ENCODE measurements around the gene OTOGL. TPM values are rescaled to one million over a fixed set of nuclear protein-coding genes. Genes with fewer than 3 reads are reported as not detected.

Gene OTOGL
- total and polyA plus RNA-seq, 2 donors from 2014 or later: 0.47 to 0.80 TPM

DNA sequence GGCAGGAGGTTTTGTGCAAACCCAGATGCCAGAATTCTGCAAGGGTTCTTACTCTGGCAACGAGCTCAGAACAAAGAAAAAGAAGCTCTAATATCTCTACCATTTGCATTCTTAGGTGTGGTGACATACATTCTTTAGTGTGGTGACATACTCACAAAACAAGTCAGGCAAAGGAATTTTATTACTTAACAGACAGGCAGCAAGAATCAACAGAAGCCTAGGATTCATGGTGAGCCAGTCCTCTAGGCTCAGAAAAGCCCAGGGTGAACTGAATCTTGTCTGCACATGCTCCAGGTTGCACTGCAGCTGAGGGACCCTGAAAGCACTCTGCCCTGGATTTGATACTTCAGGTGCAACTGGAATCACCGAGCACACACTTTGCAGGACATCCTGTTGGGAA is 222.3 kb downstream of the OTOGL start:
- no peak overlapping the region for H3K27ac ChIP-seq (ENCODE audit: low read depth in 2 of 2, low read length in 2 of 2)
- H3K9ac ChIP-seq (ENCODE audit: low read length in 3 of 3): no peak overlapping the region
- peaks cover 0 to 3% (median 0%) of the 10 kb centered on the region in 3 donors for H3K36me3 ChIP-seq (ENCODE audit: control insufficient read depth in 2 of 3, insufficient read depth in 3 of 3, low read length in 3 of 3)
- no peaks in the 10 kb centered on the region for H3K9me3 ChIP-seq (ENCODE audit: control insufficient read depth in 2 of 3, insufficient read depth in 1 of 3, low read length in 3 of 3)
- DNase-seq: no peak
- TF ChIP-seq, protein P1, sequence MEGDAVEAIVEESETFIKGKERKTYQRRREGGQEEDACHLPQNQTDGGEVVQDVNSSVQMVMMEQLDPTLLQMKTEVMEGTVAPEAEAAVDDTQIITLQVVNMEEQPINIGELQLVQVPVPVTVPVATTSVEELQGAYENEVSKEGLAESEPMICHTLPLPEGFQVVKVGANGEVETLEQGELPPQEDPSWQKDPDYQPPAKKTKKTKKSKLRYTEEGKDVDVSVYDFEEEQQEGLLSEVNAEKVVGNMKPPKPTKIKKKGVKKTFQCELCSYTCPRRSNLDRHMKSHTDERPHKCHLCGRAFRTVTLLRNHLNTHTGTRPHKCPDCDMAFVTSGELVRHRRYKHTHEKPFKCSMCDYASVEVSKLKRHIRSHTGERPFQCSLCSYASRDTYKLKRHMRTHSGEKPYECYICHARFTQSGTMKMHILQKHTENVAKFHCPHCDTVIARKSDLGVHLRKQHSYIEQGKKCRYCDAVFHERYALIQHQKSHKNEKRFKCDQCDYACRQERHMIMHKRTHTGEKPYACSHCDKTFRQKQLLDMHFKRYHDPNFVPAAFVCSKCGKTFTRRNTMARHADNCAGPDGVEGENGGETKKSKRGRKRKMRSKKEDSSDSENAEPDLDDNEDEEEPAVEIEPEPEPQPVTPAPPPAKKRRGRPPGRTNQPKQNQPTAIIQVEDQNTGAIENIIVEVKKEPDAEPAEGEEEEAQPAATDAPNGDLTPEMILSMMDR (IDR thresholded peaks at IDR 0.05; ENCODE audit: borderline replicate concordance, extremely low read depth, insufficient read depth): no peak
- intact Hi-C loops (cut with DNase I): no loop called here
- H3K4me3 ChIP-seq (ENCODE audit: low read length in 3 of 3): no peak overlapping the region
- FAIRE-seq: no peak
- H3K4me1 ChIP-seq (ENCODE audit: control insufficient read depth in 2 of 3, insufficient read depth in 2 of 3, low read depth in 1 of 3, low read length in 3 of 3): no peaks in the 10 kb centered on the region
- H3K27me3 ChIP-seq (ENCODE audit: control insufficient read depth, insufficient read depth, low read length): no peaks in the 10 kb centered on the region

DNA sequence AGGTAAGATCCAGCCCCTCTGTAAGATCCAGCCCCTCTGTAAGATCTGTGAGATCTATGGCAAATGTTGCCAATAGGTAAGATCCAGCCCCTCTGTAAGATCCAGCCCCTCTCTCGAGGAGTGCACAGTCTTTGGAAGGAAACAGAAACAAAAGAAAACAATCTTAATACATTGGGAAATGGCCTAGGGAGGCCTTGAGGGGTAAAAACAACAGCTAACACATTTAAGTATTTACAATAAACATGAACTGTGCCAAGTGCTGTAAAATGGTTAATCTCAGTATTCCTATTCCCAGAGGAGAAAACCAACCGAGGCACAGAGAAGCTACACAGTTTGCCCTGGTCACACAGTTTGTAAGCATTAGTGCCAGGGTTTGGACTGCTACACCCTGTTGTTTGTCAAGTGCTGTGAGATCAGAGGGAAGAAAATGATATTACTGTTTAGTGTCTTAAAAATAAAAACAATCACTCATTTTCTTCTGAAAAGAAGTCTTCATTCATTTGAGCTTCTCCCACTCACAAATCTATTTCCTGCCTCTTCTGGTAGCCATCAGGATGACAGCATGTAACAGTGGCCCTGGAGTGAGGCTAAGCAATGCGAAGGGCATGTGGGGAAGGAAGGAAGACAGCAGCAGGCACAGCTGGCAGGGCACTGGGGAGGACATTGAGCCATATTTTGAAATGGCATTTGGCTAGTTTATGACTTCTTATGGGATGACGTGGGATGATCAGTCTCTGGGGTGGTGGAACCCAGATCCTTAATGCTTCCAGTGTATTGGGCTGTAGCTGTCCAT is 226.0 kb downstream of the OTOGL start:
- Histone ChIP-seq H3K4me1 (ENCODE audit: control insufficient read depth in 2 of 3, insufficient read depth in 2 of 3, low read depth in 1 of 3, low read length in 3 of 3) (no peaks in the 10 kb centered on the region), H3K27me3 (ENCODE audit: control insufficient read depth, insufficient read depth, low read length) (no peaks in the 10 kb centered on the region), H3K4me3 (ENCODE audit: low read length in 3 of 3) (no peak overlapping the region), H3K9ac (ENCODE audit: low read length in 3 of 3) (no peak overlapping the region), H3K36me3 (ENCODE audit: control insufficient read depth in 2 of 3, insufficient read depth in 3 of 3, low read length in 3 of 3) (no peaks in the 10 kb centered on the region), H3K27ac (ENCODE audit: low read depth in 2 of 2, low read length in 2 of 2) (no peak overlapping the region), H3K9me3 (ENCODE audit: control insufficient read depth in 2 of 3, insufficient read depth in 1 of 3, low read length in 3 of 3) (no peaks in the 10 kb centered on the region)
- TF ChIP-seq, protein P1 (IDR thresholded peaks at IDR 0.05; ENCODE audit: borderline replicate concordance, extremely low read depth, insufficient read depth): no peak
- DNase-seq: peak in 1 of 5 donors; percentile 20
- intact Hi-C loops (cut with DNase I): no loop called here
- no peak for FAIRE-seq

DNA sequence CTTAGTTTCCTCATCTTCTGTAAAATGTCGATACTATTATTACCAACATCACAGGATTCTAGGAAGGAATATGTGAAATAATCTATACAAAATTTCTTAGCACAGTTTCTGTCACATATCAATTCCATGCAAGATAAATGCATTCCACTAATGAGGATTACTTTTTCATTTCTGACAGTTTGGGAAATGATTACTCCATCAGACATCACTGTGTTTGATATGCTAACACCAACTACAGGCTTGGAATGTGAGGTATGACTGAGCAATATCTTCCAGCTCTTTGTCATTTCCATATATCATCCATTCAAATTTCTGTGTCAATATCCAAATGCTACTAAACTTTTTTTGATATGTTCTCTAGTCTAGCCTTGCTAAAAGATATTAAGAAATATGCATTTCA is 233.5 kb downstream of the OTOGL start:
- intact Hi-C loops (cut with DNase I): no loop called here
- Histone ChIP-seq H3K36me3 (ENCODE audit: control insufficient read depth in 2 of 3, insufficient read depth in 3 of 3, low read length in 3 of 3) (no peaks in the 10 kb centered on the region), H3K27ac (ENCODE audit: low read depth in 2 of 2, low read length in 2 of 2) (no peak overlapping the region), H3K9ac (ENCODE audit: low read length in 3 of 3) (no peak overlapping the region), H3K27me3 (ENCODE audit: control insufficient read depth, insufficient read depth, low read length) (no peaks in the 10 kb centered on the region), H3K4me3 (ENCODE audit: low read length in 3 of 3) (no peak overlapping the region), H3K4me1 (ENCODE audit: control insufficient read depth in 2 of 3, insufficient read depth in 2 of 3, low read depth in 1 of 3, low read length in 3 of 3) (no peaks in the 10 kb centered on the region), H3K9me3 (ENCODE audit: control insufficient read depth in 2 of 3, insufficient read depth in 1 of 3, low read length in 3 of 3) (no peaks in the 10 kb centered on the region)
- no peak for DNase-seq
- FAIRE-seq: no peak
- TF ChIP-seq, protein P1 (IDR thresholded peaks at IDR 0.05; ENCODE audit: borderline replicate concordance, extremely low read depth, insufficient read depth): no peak

All from kidney (tissue), 14 donors.